ENCODE results near the gene ARHGAP22. TPM values are rescaled to one million over a fixed set of nuclear protein-coding genes. Genes with fewer than 3 reads are reported as not detected.

ARHGAP22 gene
- total and polyA plus RNA-seq, 2 of the 4 experiments (the other 2 are of a cell fraction) = 28.3 to 30.2 TPM

GRCh38 chr10:48474765-48475365, 130.0 kb downstream of the ARHGAP22 start:
- CTCF ChIA-PET = no interaction called here
- Histone ChIP-seq H3K9ac (ENCODE audit: low read depth, low read length) (no peak overlapping the region), H4K91ac (ENCODE audit: insufficient read depth, low read depth, low read length) (no peak overlapping the region), H3K4me1 (ENCODE audit: control insufficient read depth, insufficient read depth, low read length) (peaks cover 14% of the 10 kb centered on the region), H3K14ac (replicated peaks; ENCODE audit: low read depth, low read length) (no peak overlapping the region), H3K4me2 (ENCODE audit: low read depth, low read length) (no peak overlapping the region), H3K27ac (ENCODE audit: insufficient read depth, low read length) (no peak overlapping the region), H3K79me1 (ENCODE audit: low read depth in 1 of 2, low read length in 2 of 2) (peaks cover 30 to 82% of the 10 kb centered on the region in 2 experiments; a peak in 3 of 4 replicates), H2AK5ac (ENCODE audit: low read depth, low read length) (no peak overlapping the region), H2AK9ac (replicated peaks; ENCODE audit: low read depth, low read length, poor library complexity) (no peak overlapping the region), H3K27me3 (ENCODE audit: control insufficient read depth, insufficient read depth, low read length) (no peaks in the 10 kb centered on the region), H2BK15ac (ENCODE audit: low read depth, low read length) (no peak overlapping the region), H3K9me1 (ENCODE audit: insufficient read depth, low read length) (peaks cover 21% of the 10 kb centered on the region; the same call in 1 of the 2 replicates), H3K18ac (ENCODE audit: low read depth, low read length) (no peak overlapping the region), H2AFZ (replicated peaks; ENCODE audit: low read length, poor library complexity) (no peak overlapping the region), H3K4me3 (ENCODE audit: insufficient read depth, low read depth, low read length) (no peak overlapping the region), H4K20me1 (ENCODE audit: insufficient read depth, low read length) (peaks cover 15% of the 10 kb centered on the region; the same call in 1 of the 2 replicates), H4K8ac (ENCODE audit: low read depth in 2 of 2, low read length in 2 of 2) (no peak overlapping the region), H3K9me3 (ENCODE audit: control insufficient read depth, insufficient read depth, low read length) (no peaks in the 10 kb centered on the region), H2BK20ac (ENCODE audit: low read depth, low read length) (no peak overlapping the region), H3K36me3 (ENCODE audit: control insufficient read depth, insufficient read depth, low read length) (peaks cover 5% of the 10 kb centered on the region), H2BK120ac (ENCODE audit: low read depth, low read length) (no peak overlapping the region), H3K4ac (ENCODE audit: low read depth, low read length) (no peak overlapping the region), H2BK5ac (ENCODE audit: low read depth, low read length, poor library complexity, severe bottlenecking) (no peak overlapping the region), H3K23ac (ENCODE audit: low read depth, low read length) (no peak overlapping the region), H3K56ac (ENCODE audit: extremely low read depth, insufficient read depth, low read length) (no peak overlapping the region), H4K5ac (ENCODE audit: low read depth, low read length) (no peak overlapping the region)
- dilution Hi-C loops (cut with HindIII; ENCODE audit: low sequenced_read_pairs, unreplicated experiment) = no loop called here
- intact Hi-C loops (cut with micrococcal nuclease) = no loop called here
- in situ Hi-C loops (cut with MboI; ENCODE audit: low sequenced_read_pairs) = no loop called here
- DNase-seq (no peak), ATAC-seq (ENCODE audit: low read depth) (no peak)
- POLR2A ChIA-PET (ENCODE audit: unreplicated experiment) = no interaction called here
- BruUV-seq (replicated peaks) = no TSS peak
- TF ChIP-seq POLR2A (IDR thresholded peaks at IDR 0.05; ENCODE audit: low read depth, low read length) (no peak), MAFK (IDR thresholded peaks at IDR 0.05; ENCODE audit: low read depth, low read length) (no peak), ELK1 (IDR thresholded peaks at IDR 0.05; ENCODE audit: borderline replicate concordance, low read depth, low read length) (no peak)
- WGBS, 2 experiments (ENCODE audit: extremely low coverage in 2 of 2, insufficient read length in 1 of 2) = 80% methylated on average over 1 of the region's 3 CpGs; no CpG with 5 or more reads in 1 of the 2 experiments

Measured in IMR-90 (cell line).